Activated effector memory CD4-positive, alpha-beta T cell treated with Interleukin-2 at 50 U/mL for 16 hours (primary cell): ENCODE data around the gene GH1.
A peak's percentile ranks its signal among the peaks of the same experiment; 100 is the strongest.
"Not testable (repeated sequence)": the region's sequence is repeated elsewhere in the genome, so short reads cannot be mapped to it uniquely, and the experiment has no call there.

Experiments
- DNase-seq: peaks from one replicate; pipeline ENCODE4 v3.0.0-alpha.2; 2020

GH1 gene

DNA sequence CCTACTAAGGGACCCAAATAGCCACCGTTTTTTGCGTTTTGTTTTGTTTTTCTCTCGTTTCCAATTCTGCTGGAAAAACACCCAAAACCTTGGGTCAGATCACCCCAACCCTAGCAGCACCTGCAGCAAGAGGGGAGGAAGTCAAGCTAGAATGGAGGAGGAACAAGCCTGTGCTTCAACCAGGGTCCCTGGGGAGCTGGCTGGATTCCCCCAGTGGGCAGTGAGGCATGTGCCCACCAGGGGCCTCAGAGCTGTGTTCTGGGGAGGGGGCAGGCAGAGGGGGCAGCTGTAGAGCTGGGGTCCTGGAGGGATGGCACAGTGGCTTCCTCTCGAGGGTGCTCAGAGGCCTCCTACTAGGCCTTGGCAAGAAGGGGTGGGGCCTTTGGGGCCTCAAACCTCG, 7.0 kb upstream of the GH1 start:
- DNase-seq = no peak

DNA sequence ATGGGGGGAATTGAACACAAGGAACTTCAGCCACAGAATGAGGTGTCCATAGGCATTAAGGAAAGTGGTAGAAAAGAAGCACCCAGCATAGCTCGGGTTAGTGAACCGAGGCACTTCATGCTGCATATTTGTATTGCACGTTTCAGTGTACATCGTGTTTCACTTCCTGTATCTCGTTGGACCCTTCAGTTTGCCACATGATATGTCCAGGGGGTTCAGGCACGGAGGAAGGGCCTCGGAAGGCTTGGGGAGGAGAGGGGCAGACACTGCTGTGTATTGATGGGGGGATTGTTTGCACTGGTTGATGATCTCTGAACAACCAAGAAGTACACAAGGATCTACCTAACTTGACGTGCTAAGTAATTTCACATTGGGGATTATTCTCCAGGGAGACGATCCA, 3.8 kb upstream of the GH1 start:
- DNase-seq = not testable (repeated sequence)

DNA sequence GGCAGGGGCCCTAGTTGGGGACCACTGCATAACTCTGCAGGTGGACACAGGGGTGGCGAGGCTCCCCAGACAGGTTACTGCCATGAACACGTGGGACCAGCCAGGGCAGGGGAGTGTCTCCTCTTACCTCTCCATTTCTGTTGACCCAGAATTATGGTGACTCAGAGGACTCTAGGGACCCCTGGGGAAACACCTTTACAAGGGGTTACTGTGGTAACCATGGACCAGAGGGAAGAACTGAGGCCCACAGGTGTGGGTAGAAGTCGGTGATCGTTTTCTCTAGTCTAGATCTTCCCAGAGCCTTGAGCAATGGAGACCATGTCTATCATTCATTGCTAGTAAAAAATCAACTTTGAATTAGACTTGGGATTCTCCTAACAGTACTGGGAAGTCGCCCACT, 2.1 kb upstream of the GH1 start:
- not testable (repeated sequence) for DNase-seq

DNA sequence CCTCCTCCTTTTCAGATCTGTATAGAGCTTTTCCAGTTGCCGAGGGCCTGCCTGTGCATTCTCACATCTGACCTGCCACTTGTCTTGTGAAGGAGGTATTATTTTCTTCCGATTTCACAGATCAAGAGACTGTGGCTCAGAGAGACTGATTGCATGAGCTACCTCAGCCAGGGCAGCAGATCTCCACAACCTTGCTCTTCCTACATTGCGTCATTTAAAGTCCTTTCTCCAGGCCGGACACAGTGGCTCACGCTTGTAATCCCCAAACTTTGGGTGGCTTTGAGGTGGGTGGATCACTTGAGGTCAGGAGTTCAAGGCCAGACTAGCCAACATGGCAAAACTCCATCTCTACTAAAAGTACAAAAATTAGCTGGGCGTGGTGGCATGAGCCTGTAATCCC, 1.4 kb upstream of the GH1 start:
- not testable (repeated sequence) for DNase-seq

DNA sequence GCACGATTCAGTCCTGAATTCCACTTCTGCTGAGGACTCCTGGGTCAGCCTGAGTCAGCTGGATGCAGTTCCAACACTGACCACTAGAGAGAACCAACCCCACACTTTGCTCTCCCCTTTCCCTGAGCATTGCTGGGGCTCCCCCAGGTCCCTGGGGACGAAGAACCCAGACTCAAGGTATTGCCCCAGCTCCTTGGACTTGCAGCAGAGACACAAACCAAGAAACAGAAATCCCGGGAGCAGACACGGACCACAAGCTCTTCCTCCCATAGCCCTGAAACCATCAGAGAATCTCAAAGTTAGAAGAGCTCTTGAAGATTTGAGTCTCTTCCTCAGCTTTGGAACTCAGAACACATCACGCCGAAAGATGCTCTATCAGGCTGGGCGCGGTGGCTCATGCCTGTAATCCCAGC, 678 bp upstream of the GH1 start:
- DNase-seq = peak; percentile 57

DNA sequence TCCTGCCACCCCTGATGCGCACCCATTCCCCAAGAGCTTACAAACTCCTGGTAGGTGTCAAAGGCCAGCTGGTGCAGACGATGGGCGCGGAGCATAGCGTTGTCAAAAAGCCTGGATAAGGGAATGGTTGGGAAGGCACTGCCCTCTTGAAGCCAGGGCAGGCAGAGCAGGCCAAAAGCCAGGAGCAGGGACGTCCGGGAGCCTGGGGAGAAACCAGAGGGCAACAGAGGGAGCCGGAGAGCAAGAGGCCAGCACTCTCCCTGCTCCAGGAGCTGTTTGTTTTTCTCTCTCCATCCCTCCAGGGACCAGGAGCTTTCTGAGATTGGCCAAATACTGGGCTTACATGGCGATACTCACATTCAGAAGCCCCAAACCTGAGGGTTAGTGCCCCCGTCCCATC, 334 bp downstream of the GH1 start:
- no peak for DNase-seq

DNA sequence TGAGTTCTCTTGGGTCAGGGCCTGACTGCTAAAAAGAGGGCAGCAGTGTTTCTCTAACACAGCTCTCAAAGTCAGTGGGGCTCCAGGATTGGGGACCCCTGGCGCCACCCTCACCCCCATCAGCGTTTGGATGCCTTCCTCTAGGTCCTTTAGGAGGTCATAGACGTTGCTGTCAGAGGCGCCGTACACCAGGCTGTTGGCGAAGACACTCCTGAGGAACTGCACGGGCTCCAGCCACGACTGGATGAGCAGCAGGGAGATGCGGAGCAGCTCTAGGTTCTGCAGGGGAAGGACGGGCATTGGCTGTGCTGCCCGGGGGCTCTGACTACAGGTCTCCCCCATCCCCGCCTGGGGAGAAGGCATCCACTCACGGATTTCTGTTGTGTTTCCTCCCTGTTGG, 993 bp downstream of the GH1 start:
- DNase-seq = no peak

DNA sequence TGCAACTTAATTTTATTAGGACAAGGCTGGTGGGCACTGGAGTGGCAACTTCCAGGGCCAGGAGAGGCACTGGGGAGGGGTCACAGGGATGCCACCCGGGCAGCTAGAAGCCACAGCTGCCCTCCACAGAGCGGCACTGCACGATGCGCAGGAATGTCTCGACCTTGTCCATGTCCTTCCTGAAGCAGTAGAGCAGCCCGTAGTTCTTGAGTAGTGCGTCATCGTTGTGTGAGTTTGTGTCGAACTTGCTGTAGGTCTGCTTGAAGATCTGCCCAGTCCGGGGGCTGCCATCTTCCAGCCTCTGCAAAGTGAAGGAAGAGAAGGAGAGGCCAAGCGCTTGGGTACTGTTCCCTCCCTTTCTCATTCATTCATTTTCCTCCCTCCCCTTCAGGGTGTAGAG, 1.4 kb downstream of the GH1 start:
- DNase-seq = not testable (repeated sequence)

DNA sequence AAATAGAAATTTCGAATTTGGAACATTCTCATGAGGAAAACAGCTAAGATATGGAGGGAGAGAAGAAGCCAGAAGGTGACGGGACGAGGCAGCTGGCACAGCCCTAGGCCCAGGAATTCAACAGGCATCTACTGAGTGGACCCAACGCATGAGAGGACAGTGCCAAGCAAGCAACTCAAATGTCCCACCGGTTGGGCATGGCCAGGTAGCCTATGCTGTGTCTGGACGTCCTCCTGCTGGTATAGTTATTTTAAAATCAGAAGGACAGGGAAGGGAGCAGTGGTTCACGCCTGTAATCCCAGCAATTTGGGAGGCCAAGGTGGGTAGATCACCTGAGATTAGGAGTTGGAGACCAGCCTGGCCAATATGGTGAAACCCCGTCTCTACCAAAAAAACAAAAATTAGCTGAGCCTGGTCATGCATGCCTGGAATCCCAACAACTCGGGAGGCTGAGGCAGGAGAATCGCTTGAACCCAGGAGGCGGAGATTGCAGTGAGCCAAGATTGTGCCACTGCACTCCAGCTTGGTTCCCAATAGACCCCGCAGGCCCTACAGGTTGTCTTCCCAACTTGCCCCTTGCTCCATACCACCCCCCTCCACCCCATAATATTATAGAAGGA, 2.0 kb downstream of the GH1 start:
- no peak for DNase-seq

DNA sequence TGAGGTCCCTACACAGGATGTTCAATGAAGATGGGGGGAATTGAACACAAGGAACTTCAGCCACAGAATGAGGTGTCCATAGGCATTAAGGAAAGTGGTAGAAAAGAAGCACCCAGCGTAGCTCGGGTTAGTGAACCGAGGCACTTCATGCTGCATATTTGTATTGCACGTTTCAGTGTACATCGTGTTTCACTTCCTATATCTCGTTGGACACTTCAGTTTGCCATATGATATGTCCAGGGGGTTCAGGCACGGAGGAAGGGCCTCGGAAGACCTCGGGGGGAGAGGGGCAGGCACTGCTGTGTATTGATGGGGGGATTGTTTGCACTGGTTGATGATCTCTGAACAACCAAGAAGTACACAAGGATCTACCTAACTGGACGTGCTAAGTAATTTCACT, 2.9 kb downstream of the GH1 start:
- DNase-seq = not testable (repeated sequence)

DNA sequence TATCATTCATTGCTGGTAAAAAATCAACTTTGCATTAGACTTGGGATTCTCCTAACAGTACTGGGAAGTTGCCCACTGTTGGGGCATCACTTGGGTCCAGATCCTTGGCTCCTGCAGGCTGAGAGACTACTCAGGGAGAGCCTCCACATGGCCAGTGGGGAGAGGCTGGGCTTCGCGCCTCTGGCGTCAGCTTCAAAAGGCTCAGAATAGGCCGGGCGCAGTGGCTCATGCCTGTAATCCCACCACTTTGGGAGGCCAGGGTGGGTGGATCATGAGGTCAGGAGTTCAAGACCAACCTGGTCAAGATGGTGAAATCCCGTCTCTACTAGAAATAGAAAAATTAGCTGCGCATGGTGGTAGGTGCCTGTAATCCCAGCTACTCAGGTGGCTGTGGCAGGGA, 4.2 kb downstream of the GH1 start:
- no peak for DNase-seq

DNA sequence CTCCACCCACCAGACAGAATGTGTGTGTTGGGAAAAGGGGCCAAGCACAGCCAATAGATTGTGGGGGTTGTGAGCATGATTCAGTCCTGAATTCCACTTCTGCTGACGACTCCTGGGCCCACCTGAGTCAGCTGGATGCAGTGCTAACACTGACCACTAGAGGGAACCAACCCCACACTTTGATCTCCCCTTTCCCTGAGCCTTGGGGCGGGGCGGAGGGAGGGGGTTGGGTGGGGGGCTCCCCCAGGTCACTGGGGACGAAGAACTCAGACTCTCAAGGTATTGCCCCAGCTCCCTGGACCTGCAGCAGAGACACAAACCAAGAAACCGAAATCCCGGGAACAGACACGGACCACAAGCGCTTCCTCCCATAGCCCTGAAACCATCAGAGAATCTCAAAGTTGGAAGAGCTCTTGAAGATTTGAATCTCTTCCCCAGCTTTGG, 7.0 kb downstream of the GH1 start:
- peak; percentile 36 for DNase-seq

DNA sequence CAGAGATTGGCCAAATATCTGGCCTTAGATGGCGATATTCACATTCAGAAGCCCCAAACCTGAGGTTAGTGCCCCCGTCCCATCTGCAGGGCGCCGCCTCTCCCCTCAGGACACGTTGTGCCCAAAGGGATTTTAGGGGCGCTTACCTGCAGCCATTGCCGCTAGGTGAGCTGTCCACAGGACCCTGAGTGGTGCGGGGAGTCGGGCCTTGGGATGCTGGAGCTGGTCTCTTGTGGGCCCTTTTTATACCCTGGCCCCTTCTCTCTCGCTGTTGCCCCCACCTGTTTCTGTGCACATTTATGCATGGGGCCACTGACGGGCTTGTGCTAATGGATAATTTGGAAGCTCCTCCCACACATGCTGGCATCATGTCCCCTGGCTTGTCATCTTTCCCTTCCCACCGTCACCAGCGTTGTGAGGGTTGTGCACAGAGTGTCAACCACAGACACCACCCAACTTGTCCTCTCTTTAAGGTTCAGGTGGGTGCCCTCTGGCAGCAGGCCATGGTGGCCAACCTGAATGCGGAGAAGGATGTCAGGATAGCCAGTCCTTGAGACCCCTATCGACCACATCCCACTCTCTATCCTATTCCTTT, 7.5 kb downstream of the GH1 start, which contains the start of gene CSHL1:
Gene CSHL1, minus strand, starts transcription at position 218 of the 595 bp plus-strand sequence. Its CDS starts 62 bp downstream, at position 156.
- no peak for DNase-seq

DNA sequence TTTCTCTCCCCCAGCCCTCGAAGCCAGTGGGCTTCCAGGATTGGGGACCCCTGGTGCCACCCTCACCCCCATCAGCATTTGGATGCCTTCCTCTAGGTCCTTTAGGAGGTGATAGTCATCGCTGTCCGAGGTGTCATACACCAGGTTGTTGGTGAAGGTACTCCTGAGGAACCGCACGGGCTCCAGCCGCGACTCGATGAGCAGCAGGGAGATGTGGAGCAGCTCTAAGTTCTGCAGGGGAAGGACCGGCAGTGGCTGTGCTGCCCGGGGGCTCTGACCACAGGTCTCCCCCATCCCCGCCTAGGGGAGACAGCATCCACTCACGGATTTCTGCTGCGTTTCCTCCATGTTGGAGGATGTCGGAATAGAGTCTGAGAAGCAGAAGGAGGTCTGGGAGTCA, 8.5 kb downstream of the GH1 start:
- DNase-seq = no peak

DNA sequence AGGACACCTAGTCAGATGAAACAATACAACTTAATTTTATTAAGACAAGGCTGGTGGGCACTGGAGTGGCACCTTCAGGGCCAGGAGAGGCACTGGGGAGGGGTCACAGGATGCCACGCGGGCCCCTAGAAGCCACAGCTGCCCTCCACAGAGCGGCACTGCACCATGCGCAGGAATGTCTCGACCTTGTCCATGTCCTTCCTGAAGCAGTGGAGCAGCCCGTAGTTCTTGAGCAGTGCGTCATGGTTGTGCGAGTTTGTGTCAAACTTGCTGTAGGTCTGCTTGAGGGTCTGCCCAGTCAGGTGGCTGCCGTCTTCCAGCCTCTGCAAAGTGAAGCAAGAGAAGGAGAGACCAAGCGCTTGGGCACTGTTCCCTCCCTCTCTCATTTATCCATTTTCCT, 9.1 kb downstream of the GH1 start:
- DNase-seq = not testable (repeated sequence)

DNA sequence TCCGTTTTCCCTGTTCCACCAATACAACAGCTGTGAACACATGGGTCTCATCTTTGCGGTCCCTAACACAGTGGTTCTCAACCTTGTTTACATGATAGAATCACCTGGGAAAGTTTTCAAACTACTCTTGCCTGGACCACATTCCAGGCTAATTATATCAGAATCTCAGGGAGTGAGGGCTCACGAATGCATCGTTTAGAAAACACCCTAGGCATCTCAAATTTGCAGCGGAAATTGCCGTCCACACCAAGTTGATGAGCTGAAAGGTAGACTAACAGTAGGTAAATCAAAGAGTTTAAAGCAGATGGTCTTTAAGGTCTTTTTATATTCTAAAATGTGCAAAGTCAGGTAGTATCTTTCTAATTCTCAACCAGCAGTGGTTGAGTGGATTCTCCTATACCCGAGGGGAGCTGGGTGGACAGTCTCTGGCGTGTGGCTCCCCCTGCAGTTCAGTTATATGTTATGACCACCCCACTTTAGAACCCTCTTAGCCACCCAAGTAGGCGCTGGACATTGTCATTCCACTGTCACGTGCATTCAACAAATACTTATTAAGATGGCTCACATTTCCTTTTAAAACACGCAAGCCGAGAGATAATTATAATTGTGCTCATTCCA, 11.4 kb downstream of the GH1 start:
- not testable (repeated sequence) for DNase-seq

DNA sequence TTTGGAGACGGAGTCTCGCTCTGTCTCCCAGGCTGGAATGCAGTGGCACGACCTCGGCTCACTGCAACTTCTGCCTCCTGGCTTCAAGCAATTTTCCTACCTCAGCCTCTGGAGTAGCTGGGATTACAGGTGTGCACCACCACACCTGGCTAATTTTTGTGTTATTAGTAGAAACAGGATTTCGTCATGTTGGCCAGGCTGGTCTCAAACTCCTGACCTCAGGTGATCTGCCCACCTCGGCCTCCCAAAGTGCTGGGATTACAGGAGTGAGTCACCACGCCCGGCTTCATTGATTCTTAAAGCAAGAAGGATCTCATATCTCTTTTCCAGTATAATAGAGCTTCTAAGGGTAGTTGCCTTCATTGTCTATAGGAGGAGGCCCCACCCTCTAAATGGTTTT, 13.8 kb downstream of the GH1 start:
- not testable (repeated sequence) for DNase-seq

DNA sequence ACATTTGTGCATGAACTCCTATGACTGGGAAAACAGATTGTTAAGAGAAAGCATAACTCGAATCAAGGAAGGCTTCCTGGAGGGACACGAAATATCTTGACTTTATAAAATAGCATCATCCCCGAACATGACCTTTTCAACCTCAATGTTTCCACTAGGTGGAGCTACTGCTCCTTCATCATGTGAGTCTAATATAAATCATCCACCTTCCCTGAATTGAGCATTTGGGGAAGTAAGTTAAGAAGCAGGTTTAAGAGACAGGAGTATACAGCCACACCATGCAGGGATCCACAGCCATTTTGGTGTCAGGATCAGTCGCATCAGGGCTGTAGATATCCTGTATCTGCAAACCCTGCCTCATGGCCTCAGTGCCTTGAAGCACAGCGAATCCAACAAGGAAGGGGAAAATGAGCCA, 14.8 kb downstream of the GH1 start:
- DNase-seq = not testable (repeated sequence)

DNA sequence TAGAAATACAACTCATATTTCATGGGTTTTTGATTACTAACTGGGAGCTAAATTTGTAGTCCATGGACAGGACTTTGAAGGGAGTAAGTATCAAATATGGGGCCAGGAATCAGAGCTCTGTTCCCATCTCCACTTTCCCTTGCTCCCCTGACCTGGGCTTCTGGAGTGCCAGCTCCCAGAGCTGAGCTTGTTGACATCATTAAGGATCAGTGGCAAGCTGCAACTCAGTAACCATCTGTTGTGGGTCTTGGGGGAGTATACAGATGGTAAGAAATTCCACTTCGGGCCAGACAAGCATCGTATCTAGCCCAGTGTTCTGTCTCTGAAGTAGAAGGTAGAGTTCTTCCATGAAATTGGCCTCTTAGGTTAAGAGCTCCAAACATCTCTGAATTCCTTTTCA, 16.7 kb downstream of the GH1 start:
- not testable (repeated sequence) for DNase-seq

DNA sequence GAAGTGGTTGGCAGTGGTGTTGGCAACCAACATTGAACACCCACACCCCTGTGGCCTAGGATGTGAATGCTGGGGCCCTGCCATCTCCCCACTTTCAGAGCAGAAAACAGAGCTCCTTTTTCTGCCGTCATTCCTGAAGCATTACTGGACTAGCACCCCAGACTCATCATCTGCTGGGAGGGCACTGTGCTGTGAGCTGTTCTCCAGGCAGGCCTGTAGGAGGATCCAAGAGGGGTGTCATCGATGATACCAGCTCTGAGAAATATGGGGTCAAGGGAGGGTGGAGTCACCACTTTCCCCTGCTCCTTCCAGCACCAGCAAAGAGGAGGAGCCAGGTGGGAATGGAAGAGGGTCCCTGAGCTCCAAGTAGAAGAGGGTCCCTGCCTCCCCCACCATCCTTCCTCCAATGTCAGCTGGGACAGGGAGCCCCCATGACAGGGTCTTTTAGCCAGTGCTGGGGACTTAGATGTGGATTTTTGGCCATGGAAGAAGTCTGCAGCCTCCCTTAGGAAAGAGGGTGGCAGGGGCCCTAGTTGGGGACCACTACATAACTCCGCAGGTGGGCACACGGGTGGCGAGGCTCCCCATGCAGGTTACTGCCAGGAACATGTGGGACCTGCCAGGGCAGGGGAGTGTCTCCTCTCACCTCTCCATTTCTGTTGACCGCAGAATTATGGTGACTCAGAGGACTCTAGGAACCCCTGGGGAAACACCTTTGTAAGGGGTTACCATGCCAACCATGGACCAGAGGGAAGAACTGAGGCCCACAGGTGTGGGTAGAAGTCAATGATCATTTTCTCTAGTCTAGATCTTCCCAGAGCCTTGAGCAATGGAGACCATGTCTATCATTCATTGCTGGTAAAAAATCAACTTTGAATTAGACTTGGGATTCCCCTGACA, 19.5 kb downstream of the GH1 start:
- DNase-seq = not testable (repeated sequence)

DNA sequence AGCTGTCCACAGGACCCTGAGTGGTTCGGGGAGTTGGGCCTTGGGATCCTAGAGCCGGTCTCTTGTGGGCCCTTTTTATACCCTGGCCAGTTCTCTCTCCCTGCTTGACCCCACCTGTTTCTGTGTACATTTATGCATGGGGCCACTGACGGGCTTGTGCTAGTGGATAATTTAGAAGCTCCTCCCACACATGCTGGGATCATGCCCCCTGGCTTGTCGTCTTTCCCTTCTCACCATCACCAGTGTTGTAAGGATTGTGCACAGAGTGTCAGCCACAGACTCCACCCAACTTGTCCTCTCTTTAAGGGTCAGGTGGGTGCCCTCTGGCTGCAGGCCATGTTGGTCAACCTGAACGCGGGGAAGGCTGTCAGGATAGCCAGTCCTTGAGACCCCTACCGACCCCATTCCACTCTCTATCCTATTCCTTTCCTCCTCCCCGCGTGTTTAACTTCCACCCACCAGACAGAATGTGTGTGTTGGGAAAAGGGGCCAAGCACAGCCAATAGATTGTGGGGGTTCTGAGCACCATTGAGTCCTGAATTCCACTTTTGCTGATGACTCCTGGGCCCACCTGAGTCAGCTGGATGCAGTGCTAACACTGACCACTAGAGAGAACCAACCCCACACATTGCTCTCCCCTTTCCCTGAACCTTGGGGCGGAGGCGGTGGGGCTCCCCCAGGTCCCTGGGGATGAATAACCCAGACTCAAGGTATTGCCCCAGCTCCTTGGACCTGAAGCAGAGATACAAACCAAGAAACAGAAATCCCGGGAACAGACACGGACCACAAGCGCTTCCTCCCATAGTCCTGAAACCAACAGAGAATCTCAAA, 21.9 kb downstream of the GH1 start, which contains the start of gene CSH1:
Gene CSH1, minus strand, starts transcription at position 51 of the 831 bp plus-strand sequence. CDS start 63 bp downstream, outside the sequence.
- DNase-seq = not testable (repeated sequence)

DNA sequence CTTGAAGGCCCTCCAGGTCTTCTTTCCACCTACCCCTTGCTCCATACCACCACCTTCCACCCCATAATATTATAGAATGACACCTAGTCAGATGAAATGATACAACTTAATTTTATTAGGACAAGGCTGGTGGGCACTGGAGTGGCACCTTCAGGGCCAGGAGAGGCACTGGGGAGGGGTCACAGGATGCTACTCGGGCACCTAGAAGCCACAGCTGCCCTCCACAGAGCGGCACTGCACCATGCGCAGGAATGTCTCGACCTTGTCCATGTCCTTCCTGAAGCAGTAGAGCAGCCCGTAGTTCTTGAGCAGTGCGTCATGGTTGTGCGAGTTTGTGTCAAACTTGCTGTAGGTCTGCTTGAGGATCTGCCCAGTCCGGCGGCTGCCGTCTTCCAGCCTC, 23.8 kb downstream of the GH1 start:
- DNase-seq = not testable (repeated sequence)
